Smooth muscle cell (in vitro differentiated cells): ENCODE data around the gene THADA. TPM values are rescaled to one million over a fixed set of nuclear protein-coding genes. Genes with fewer than 3 reads are reported as not detected.
A peak's percentile ranks its signal among the peaks of the same experiment; 100 is the strongest.

ENCODE experiments used
- DNase-seq: peaks from one replicate; lab custom pipeline; 2025; ENCODE audit not compliant: unreplicated experiment; lab: John Stamatoyannopoulos, UW
- H2AFZ ChIP-seq: fragments of 200-600 bp; sonication (generic); 2 replicates; pipeline ENCODE4 v1.6.0; 2016; ENCODE audit warnings: antibody characterized with exemption, low read depth, mild to moderate bottlenecking
- H3F3A ChIP-seq: fragments of 200-600 bp; sonication (generic); 2 replicates; pipeline ENCODE4 v1.6.0; 2017; ENCODE audit warnings: antibody characterized with exemption, low read depth
- H3K27ac ChIP-seq: fragments of 200-600 bp; sonication (generic); 2 replicates; pipeline ENCODE4 v1.5.1; 2016; ENCODE audit warnings: low read depth, mild to moderate bottlenecking
- H3K27me3 ChIP-seq: fragments of 200-600 bp; sonication (generic); 2 replicates; pipeline ENCODE4 v1.6.1; 2016; ENCODE audit warnings: low read depth, mild to moderate bottlenecking
- H3K36me3 ChIP-seq: fragments of 200-600 bp; sonication (generic); 2 replicates; pipeline ENCODE4 v1.5.1; 2016; ENCODE audit warnings: low read depth
- H3K4me1 ChIP-seq: fragments of 200-600 bp; sonication (generic); 2 replicates; pipeline ENCODE4 v1.5.1; 2016; ENCODE audit warnings: low read depth
- H3K4me2 ChIP-seq: fragments of 200-600 bp; sonication (generic); 2 replicates; pipeline ENCODE4 v1.6.0; 2016; ENCODE audit warnings: mild to moderate bottlenecking
- H3K4me3 ChIP-seq: fragments of 200-600 bp; sonication (generic); 2 replicates; pipeline ENCODE4 v1.5.1; 2016; ENCODE audit warnings: mild to moderate bottlenecking
- H3K79me2 ChIP-seq: fragments of 200-600 bp; sonication (generic); 2 replicates; pipeline ENCODE4 v1.6.0; 2016; ENCODE audit warnings: low read depth, mild to moderate bottlenecking
- H3K9ac ChIP-seq: fragments of 200-600 bp; sonication (generic); 2 replicates; pipeline ENCODE4 v1.6.0; 2016; ENCODE audit warnings: low read depth
- H3K9me3 ChIP-seq: fragments of 200-600 bp; sonication (generic); replicated peaks from 2 replicates; pipeline ENCODE4 v1.5.1; 2016; ENCODE audit warnings: low read depth
- H4K20me1 ChIP-seq: fragments of 200-600 bp; sonication (generic); 2 replicates; pipeline ENCODE4 v1.6.0; 2016; ENCODE audit warnings: low read depth
- CTCF ChIP-seq: fragments of 200-600 bp; sonication (generic); IDR thresholded peaks from 2 replicates; pipeline ENCODE4 v1.5.1; 2017; ENCODE audit warnings: borderline replicate concordance, mild to moderate bottlenecking, antibody characterized with exemption; ENCODE audit not compliant: insufficient read depth, poor library complexity, severe bottlenecking
- WGBS: methylation state at CpG from one replicate; pipeline ENCODE4 v1.1.7; 2016; ENCODE audit warnings: low lambda C conversion rate; 5-methylcytosine and 5-hydroxymethylcytosine counted together
- polyA plus RNA-seq: library from polyadenylated mRNA; unstranded; fragments of >200 nt; fragmentation: Nextera tagmentation; extraction: Ambion mirVana; gene quantifications from 2 replicates; pipeline ENCODE4 v1.2.1, GENCODE V29; 2016
- total RNA-seq: library from RNA; depleted of rRNA; stranded (reverse); fragments of >200 nt; gene quantifications from 2 replicates; pipeline ENCODE4 v1.2.3, GENCODE V29; 2014

Gene THADA
- total and polyA plus RNA-seq, 2 experiments from 2014 or later: 11.3 to 20.9 TPM

- no peak overlapping the region for H2AFZ ChIP-seq
- no peaks in the 10 kb centered on the region for H4K20me1 ChIP-seq
- 65% methylated on average over 2 of the region's 2 CpGs for WGBS
Observed at GRCh38 chr2:43519643-43520221, 76.1 kb downstream of the THADA start.

DNA sequence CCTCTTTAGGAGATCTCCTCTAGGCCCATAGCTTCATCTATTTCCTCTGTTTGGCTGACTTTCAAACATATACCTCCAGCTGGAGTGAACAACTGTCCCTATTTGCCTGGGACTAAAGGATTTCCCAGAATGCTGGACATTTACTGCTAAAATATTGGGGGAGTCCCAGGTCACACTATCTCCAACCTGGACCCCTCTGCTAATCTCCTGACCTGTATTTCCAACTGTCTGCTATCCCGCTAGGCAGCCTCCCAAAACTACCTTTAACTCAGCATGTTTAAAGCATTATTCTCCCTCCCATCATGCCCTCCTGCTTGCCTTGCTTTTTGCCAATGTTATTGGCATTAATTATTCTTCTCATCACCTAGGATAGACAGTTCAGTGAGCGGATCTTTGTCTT, 77.1 kb downstream of the THADA start:
- WGBS: 93% methylated on average over 2 of the region's 2 CpGs

More at GRCh38 chr2:43519643-43520221, 76.1 kb downstream of the THADA start:
- no peak for DNase-seq
- H3K4me1 ChIP-seq: peaks cover 5% of the 10 kb centered on the region
- H3K79me2 ChIP-seq: no peaks in the 10 kb centered on the region
- H3F3A ChIP-seq: no peaks in the 10 kb centered on the region
- H3K27me3 ChIP-seq: no peaks in the 10 kb centered on the region
- TF ChIP-seq CTCF: no peak
- H3K36me3 ChIP-seq: no peaks in the 10 kb centered on the region
- no peak overlapping the region for H3K4me3 ChIP-seq
- H3K9ac ChIP-seq: peak overlapping the region; percentile 14
- no peaks in the 10 kb centered on the region for H3K9me3 ChIP-seq
- H3K4me2 ChIP-seq: peak overlapping the region; percentile 47
- peak overlapping the region; percentile 81 for H3K27ac ChIP-seq

GRCh38 chr2:43518181-43518580, 77.7 kb downstream of the THADA start:
- H2AFZ ChIP-seq: no peak overlapping the region
- no peak for TF ChIP-seq CTCF

More for the DNA sequence above, 77.1 kb downstream of the THADA start:
- Histone ChIP-seq H3K27me3 (no peaks in the 10 kb centered on the region), H3F3A (no peaks in the 10 kb centered on the region), H3K79me2 (no peaks in the 10 kb centered on the region), H3K27ac (peak overlapping the region; percentile 81), H2AFZ (no peak overlapping the region), H3K9ac (no peak overlapping the region), H3K36me3 (no peaks in the 10 kb centered on the region), H3K4me3 (no peak overlapping the region), H4K20me1 (no peaks in the 10 kb centered on the region), H3K4me1 (peaks cover 5% of the 10 kb centered on the region), H3K4me2 (no peak overlapping the region), H3K9me3 (no peaks in the 10 kb centered on the region)
- no peak for TF ChIP-seq CTCF
- DNase-seq: no peak

DNA sequence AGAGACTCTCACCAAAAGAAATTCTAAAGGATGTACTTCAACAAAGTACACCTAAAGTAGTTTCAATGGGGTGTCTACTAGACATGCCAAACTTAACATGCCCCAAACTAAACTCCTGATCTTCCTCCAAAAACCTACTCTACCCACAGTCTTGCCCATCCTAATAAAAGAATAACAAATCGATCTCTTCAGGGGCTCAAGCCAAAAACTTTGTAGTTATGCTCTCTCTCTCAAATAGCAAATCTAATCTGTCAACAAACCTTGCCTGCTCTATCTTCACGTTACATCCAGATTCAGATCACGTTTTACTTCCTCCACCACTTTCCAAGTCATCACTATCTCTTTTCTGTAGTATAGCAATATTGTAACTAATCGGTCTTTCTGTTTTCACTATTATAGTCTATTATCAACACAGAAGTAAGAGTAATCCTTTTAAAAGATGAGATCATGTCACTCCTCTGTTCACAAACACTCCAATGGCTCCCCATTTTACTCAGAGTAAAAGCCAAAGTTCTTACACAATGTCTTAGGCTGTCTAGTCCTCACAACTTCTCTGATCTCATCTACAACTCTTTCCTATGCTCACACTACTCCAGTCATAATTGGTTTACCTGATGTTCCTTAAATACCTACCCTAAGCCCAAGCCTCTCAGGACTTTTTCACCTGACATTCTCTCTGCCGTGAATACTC, 79.9 kb downstream of the THADA start:
- H3K36me3 ChIP-seq: no peaks in the 10 kb centered on the region
- TF ChIP-seq CTCF: no peak
- H3K4me2 ChIP-seq: no peak overlapping the region
- no peak overlapping the region for H3K27ac ChIP-seq
- H3K9me3 ChIP-seq: no peaks in the 10 kb centered on the region
- H3K9ac ChIP-seq: no peak overlapping the region
- no peaks in the 10 kb centered on the region for H4K20me1 ChIP-seq
- H3K4me3 ChIP-seq: no peak overlapping the region
- peaks cover 5% of the 10 kb centered on the region for H3K4me1 ChIP-seq
- no peaks in the 10 kb centered on the region for H3K27me3 ChIP-seq
- DNase-seq: no peak
- 92% methylated on average over 5 of the region's 5 CpGs for WGBS
- no peak overlapping the region for H2AFZ ChIP-seq
- H3F3A ChIP-seq: no peaks in the 10 kb centered on the region
- H3K79me2 ChIP-seq: no peaks in the 10 kb centered on the region

More at GRCh38 chr2:43518181-43518580, 77.7 kb downstream of the THADA start:
- DNase-seq: no peak
- no peak overlapping the region for H3K4me3 ChIP-seq
- no peaks in the 10 kb centered on the region for H3K36me3 ChIP-seq
- H3F3A ChIP-seq: no peaks in the 10 kb centered on the region
- no peaks in the 10 kb centered on the region for H3K79me2 ChIP-seq
- 50% methylated on average over 1 of the region's 1 CpG for WGBS
- no peaks in the 10 kb centered on the region for H3K27me3 ChIP-seq
- peaks cover 5% of the 10 kb centered on the region for H3K4me1 ChIP-seq
- H4K20me1 ChIP-seq: no peaks in the 10 kb centered on the region
- peak overlapping the region; percentile 13 for H3K27ac ChIP-seq
- no peak overlapping the region for H3K9ac ChIP-seq
- H3K9me3 ChIP-seq: no peaks in the 10 kb centered on the region
- H3K4me2 ChIP-seq: no peak overlapping the region
